GM12801 (cell line): ENCODE results near the gene RIPK4.

Experiments used
- CTCF ChIP-seq: IDR thresholded peaks from one replicate; pipeline ENCODE4 v1.5.1; 2011; ENCODE audit warnings: control low read depth; ENCODE audit not compliant: insufficient read length; ENCODE audit errors: extremely low read depth

RIPK4 gene

GRCh38 chr21:41765973-41766882, 624 bp downstream of the RIPK4 start:
- TF ChIP-seq CTCF = no peak

GRCh38 chr21:41765420-41765821, 1.4 kb downstream of the RIPK4 start:
- no peak for TF ChIP-seq CTCF

- no peak for TF ChIP-seq CTCF
Observed at GRCh38 chr21:41764558-41765419, 2.1 kb downstream of the RIPK4 start.

GRCh38 chr21:41763996-41764395, 2.9 kb downstream of the RIPK4 start:
- TF ChIP-seq CTCF = no peak

GRCh38 chr21:41763398-41763931, 3.4 kb downstream of the RIPK4 start:
- TF ChIP-seq CTCF = no peak

GRCh38 chr21:41762753-41763152, 4.1 kb downstream of the RIPK4 start:
- TF ChIP-seq CTCF = no peak

GRCh38 chr21:41761934-41762635, 4.8 kb downstream of the RIPK4 start:
- TF ChIP-seq CTCF = no peak
